SK-N-SH (cell line): ENCODE results near the gene ATP6V1F. TPM values are rescaled to one million over a fixed set of nuclear protein-coding genes. Genes with fewer than 3 reads are reported as not detected.

Experiments
- CTCF ChIA-PET: fragments of 300-600, 350-600 bp; formaldehyde crosslinking; extraction: SDS; loops from one replicate; lab custom pipeline; 2021; lab: Yijun Ruan, JAX
- POLR2A ChIA-PET: fragments of 350-600 bp; sonication (Branson Sonifier 250); formaldehyde crosslinking; extraction: SDS; loops from one replicate; lab custom pipeline; 2020; ENCODE audit warnings: antibody characterized with exemption, inconsistent platforms; lab: Yijun Ruan, JAX
- DNase-seq: peaks from one replicate; pipeline ENCODE4 v3.0.0; 2012
- H2AFZ ChIP-seq: fragments of 200-600 bp; sonication (generic); 2 replicates; pipeline ENCODE4 v1.8.1; 2016; ENCODE audit warnings: antibody characterized with exemption, mild to moderate bottlenecking, low read depth
- H3F3A ChIP-seq: fragments of 200-600 bp; sonication (generic); replicated peaks from 2 replicates; pipeline ENCODE3; 2016; ENCODE audit warnings: antibody characterized with exemption, mild to moderate bottlenecking; ENCODE audit not compliant: insufficient read depth
- H3K27ac ChIP-seq, 2 experiments: fragments of 200-500 bp in 1 of 2; fragments of 200-600 bp in 1 of 2; sonication (Bioruptor generic) in 1 of 2; sonication (generic), shearing (Covaris generic) in 1 of 2; 2 replicates each; pipeline versions ENCODE4 v1.5.1 to v1.6.1; 2014 to 2016; ENCODE audit warnings: low read depth in 2 of 2, inconsistent platforms in 1 of 2, low read length in 1 of 2, mild to moderate bottlenecking in 1 of 2, mixed read lengths in 1 of 2
- H3K27me3 ChIP-seq: fragments of 200-600 bp; sonication (generic), shearing (Covaris generic); 2 replicates; pipeline ENCODE4 v1.6.1; 2016; ENCODE audit warnings: mixed run types; ENCODE audit not compliant: insufficient read depth
- H3K36me3 ChIP-seq, 2 experiments: fragments of 200-500 bp in 1 of 2; fragments of 200-600 bp in 1 of 2; sonication (Bioruptor generic) in 1 of 2; sonication (generic) in 1 of 2; replicated peaks in 1 of 2; 2 replicates each; pipeline versions ENCODE3 to v1.5.1; 2014 to 2016; ENCODE audit warnings: low read length in 1 of 2, mild to moderate bottlenecking in 1 of 2; ENCODE audit not compliant: insufficient read depth in 2 of 2, control insufficient read depth in 1 of 2
- H3K4me1 ChIP-seq, 2 experiments: fragments of 200-500 bp in 1 of 2; fragments of 200-600 bp in 1 of 2; sonication (Bioruptor generic) in 1 of 2; sonication (generic), shearing (Covaris generic) in 1 of 2; 2 replicates each; pipeline versions ENCODE4 v1.5.1 to v1.6.1; 2014 to 2016; ENCODE audit warnings: low read depth in 1 of 2, low read length in 1 of 2, mixed run types in 1 of 2; ENCODE audit not compliant: insufficient read depth in 2 of 2, control insufficient read depth in 1 of 2
- H3K4me2 ChIP-seq: fragments of 200-600 bp; sonication (generic), shearing (Covaris generic); 2 replicates; pipeline ENCODE4 v1.6.1; 2017; ENCODE audit warnings: mixed run types
- H3K4me3 ChIP-seq, 2 experiments: fragments of 200-500 bp in 1 of 2; fragments of 200-600 bp in 1 of 2; sonication (Bioruptor generic) in 1 of 2; sonication (generic), shearing (Covaris generic) in 1 of 2; 2 replicates each; pipeline versions ENCODE4 v1.5.1 to v1.8.1; 2014 to 2016; ENCODE audit warnings: low read depth in 2 of 2, inconsistent platforms in 1 of 2, low read length in 1 of 2, mild to moderate bottlenecking in 1 of 2, mixed read lengths in 1 of 2, moderate library complexity in 1 of 2
- H3K79me2 ChIP-seq: fragments of 200-600 bp; sonication (generic); 2 replicates; pipeline ENCODE4 v1.8.1; 2017; ENCODE audit warnings: mild to moderate bottlenecking; ENCODE audit not compliant: insufficient read depth
- H3K9ac ChIP-seq: fragments of 200-600 bp; sonication (generic); 2 replicates; pipeline ENCODE4 v1.6.1; 2017; ENCODE audit warnings: mixed run types
- H3K9me2 ChIP-seq: fragments of 200-600 bp; sonication (generic); 2 replicates; pipeline ENCODE4 v1.6.1; 2017; ENCODE audit warnings: mixed run types
- H3K9me3 ChIP-seq: fragments of 200-600 bp; sonication (generic); 2 replicates; pipeline ENCODE4 v1.6.1; 2017; ENCODE audit warnings: mixed run types, mild to moderate bottlenecking, moderate library complexity
- H4K20me1 ChIP-seq: fragments of 200-600 bp; sonication (generic); 2 replicates; pipeline ENCODE4 v1.6.1; 2017; ENCODE audit warnings: mild to moderate bottlenecking, mixed run types; ENCODE audit not compliant: insufficient read depth
- FOSL2 ChIP-seq: IDR thresholded peaks from 2 replicates; pipeline ENCODE4 v1.4.0; 2012; ENCODE audit warnings: low read depth, mild to moderate bottlenecking, moderate library complexity, borderline replicate concordance
- GABPA ChIP-seq: IDR thresholded peaks from 2 replicates; pipeline ENCODE4 v1.4.0; 2012; ENCODE audit warnings: low read depth, mild to moderate bottlenecking
- NFIC ChIP-seq: IDR thresholded peaks from 2 replicates; pipeline ENCODE4 v1.4.0; 2012; ENCODE audit warnings: borderline replicate concordance
- RAD21 ChIP-seq: IDR thresholded peaks from 2 replicates; pipeline ENCODE4 v1.6.1; 2012; ENCODE audit warnings: mild to moderate bottlenecking, low read length
- RFX5 ChIP-seq: IDR thresholded peaks from 2 replicates; pipeline ENCODE4 v1.6.1; 2012; ENCODE audit warnings: mild to moderate bottlenecking, improper control_type of control experiment, low read length
- WGBS: methylation state at CpG from one replicate; pipeline ENCODE4 v1.1.6; 2017; ENCODE audit warnings: low lambda C conversion rate; 5-methylcytosine and 5-hydroxymethylcytosine counted together
- polyA plus RNA-seq, 3 experiments: library from polyadenylated mRNA; depleted of rRNA; stranded (reverse); fragments of >200 nt; gene quantifications; 2 replicates each; pipeline ENCODE4 v1.2.3, GENCODE V29; 2012
- TF ChIP-seq, protein P1 (sequence below): IDR thresholded peaks from 2 replicates; pipeline ENCODE4 v1.6.1; 2012; ENCODE audit warnings: mild to moderate bottlenecking, low read depth, low read length, moderate library complexity
- TF ChIP-seq, protein P2 (sequence below): IDR thresholded peaks from 2 replicates; pipeline ENCODE4 v1.4.0; 2012; ENCODE audit warnings: low read depth
- TF ChIP-seq, protein P3 (sequence below): IDR thresholded peaks from 2 replicates; pipeline ENCODE4 v1.4.0; 2012; ENCODE audit warnings: low read depth, borderline replicate concordance
- TF ChIP-seq, protein P4 (sequence below): IDR thresholded peaks from 2 replicates; pipeline ENCODE4 v1.4.0; 2012; ENCODE audit warnings: low read depth, borderline replicate concordance

The ATP6V1F gene
- polyA plus RNA-seq, 1 of the 3 experiments (the other 2 are of a cell fraction): 495 TPM

DNA sequence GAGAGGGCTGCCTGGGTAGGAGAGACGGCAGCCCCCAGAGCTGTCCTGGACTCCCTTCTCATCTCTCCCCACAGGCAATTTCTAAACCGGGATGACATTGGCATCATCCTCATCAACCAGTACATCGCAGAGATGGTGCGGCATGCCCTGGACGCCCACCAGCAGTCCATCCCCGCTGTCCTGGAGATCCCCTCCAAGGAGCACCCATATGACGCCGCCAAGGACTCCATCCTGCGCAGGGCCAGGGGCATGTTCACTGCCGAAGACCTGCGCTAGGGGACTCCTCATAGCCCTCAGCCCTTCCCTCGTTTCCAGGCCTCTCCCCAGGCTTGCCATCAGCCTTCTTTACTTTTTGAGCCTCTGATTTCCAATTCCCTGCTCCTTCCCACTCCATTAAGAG is 2.6 kb downstream of the ATP6V1F start:
- H3K9me2 ChIP-seq: no peaks in the 10 kb centered on the region
- H2AFZ ChIP-seq: no peak overlapping the region
- peaks cover 20% of the 10 kb centered on the region for H4K20me1 ChIP-seq
- peaks cover 32% of the 10 kb centered on the region for H3F3A ChIP-seq
- H3K4me2 ChIP-seq: no peak overlapping the region
- no peak for TF ChIP-seq RFX5
- TF ChIP-seq FOSL2: no peak
- TF ChIP-seq NFIC: no peak
- no peak for TF ChIP-seq GABPA
- no peak for TF ChIP-seq RAD21
- TF ChIP-seq, protein P1, sequence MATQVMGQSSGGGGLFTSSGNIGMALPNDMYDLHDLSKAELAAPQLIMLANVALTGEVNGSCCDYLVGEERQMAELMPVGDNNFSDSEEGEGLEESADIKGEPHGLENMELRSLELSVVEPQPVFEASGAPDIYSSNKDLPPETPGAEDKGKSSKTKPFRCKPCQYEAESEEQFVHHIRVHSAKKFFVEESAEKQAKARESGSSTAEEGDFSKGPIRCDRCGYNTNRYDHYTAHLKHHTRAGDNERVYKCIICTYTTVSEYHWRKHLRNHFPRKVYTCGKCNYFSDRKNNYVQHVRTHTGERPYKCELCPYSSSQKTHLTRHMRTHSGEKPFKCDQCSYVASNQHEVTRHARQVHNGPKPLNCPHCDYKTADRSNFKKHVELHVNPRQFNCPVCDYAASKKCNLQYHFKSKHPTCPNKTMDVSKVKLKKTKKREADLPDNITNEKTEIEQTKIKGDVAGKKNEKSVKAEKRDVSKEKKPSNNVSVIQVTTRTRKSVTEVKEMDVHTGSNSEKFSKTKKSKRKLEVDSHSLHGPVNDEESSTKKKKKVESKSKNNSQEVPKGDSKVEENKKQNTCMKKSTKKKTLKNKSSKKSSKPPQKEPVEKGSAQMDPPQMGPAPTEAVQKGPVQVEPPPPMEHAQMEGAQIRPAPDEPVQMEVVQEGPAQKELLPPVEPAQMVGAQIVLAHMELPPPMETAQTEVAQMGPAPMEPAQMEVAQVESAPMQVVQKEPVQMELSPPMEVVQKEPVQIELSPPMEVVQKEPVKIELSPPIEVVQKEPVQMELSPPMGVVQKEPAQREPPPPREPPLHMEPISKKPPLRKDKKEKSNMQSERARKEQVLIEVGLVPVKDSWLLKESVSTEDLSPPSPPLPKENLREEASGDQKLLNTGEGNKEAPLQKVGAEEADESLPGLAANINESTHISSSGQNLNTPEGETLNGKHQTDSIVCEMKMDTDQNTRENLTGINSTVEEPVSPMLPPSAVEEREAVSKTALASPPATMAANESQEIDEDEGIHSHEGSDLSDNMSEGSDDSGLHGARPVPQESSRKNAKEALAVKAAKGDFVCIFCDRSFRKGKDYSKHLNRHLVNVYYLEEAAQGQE: no peak
- TF ChIP-seq, protein P2, sequence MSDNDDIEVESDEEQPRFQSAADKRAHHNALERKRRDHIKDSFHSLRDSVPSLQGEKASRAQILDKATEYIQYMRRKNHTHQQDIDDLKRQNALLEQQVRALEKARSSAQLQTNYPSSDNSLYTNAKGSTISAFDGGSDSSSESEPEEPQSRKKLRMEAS: no peak
- TF ChIP-seq, protein P3, sequence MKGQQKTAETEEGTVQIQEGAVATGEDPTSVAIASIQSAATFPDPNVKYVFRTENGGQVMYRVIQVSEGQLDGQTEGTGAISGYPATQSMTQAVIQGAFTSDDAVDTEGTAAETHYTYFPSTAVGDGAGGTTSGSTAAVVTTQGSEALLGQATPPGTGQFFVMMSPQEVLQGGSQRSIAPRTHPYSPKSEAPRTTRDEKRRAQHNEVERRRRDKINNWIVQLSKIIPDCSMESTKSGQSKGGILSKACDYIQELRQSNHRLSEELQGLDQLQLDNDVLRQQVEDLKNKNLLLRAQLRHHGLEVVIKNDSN: no peak
- TF ChIP-seq, protein P4, sequence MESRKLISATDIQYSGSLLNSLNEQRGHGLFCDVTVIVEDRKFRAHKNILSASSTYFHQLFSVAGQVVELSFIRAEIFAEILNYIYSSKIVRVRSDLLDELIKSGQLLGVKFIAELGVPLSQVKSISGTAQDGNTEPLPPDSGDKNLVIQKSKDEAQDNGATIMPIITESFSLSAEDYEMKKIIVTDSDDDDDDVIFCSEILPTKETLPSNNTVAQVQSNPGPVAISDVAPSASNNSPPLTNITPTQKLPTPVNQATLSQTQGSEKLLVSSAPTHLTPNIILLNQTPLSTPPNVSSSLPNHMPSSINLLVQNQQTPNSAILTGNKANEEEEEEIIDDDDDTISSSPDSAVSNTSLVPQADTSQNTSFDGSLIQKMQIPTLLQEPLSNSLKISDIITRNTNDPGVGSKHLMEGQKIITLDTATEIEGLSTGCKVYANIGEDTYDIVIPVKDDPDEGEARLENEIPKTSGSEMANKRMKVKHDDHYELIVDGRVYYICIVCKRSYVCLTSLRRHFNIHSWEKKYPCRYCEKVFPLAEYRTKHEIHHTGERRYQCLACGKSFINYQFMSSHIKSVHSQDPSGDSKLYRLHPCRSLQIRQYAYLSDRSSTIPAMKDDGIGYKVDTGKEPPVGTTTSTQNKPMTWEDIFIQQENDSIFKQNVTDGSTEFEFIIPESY: no peak
- POLR2A ChIA-PET: no interaction called here
- peaks cover 0 to 36% of the 10 kb centered on the region in 2 experiments; a peak in 1 of 4 replicates for H3K4me1 ChIP-seq
- no peaks in the 10 kb centered on the region for H3K9me3 ChIP-seq
- H3K9ac ChIP-seq: no peak overlapping the region
- no peak overlapping the region for H3K27ac ChIP-seq
- peaks cover 8 to 14% of the 10 kb centered on the region in 2 experiments for H3K36me3 ChIP-seq
- 93% methylated on average over 12 of the region's 12 CpGs for WGBS
- H3K27me3 ChIP-seq: no peaks in the 10 kb centered on the region
- CTCF ChIA-PET: interaction anchor here (1.9 to 11.7 kb wide), 2 partner anchors 15 to 24 kb away, joined by 5 to 181 read pairs; no protein-coding TSS in a partner anchor
- H3K79me2 ChIP-seq: peaks cover 21% of the 10 kb centered on the region
- DNase-seq: no peak
- H3K4me3 ChIP-seq: no peak overlapping the region
